Keratinocyte (primary cell): ENCODE results near the gene NDEL1. TPM values are rescaled to one million over a fixed set of nuclear protein-coding genes. Genes with fewer than 3 reads are reported as not detected.

ENCODE experiments used
- DNase-seq: peaks from one replicate; pipeline ENCODE4 v3.0.0-alpha.2; 2011; ENCODE audit warnings: low read depth, missing footprints, low spot score
- FAIRE-seq: peaks from 2 replicates; lab custom pipeline; 2011; peaks lifted over from hg19 to GRCh38; lab: Jason Lieb, UNC
- H2AFZ ChIP-seq: 2 replicates; pipeline ENCODE4 v1.6.0; 2012; ENCODE audit warnings: low read length, control low read depth, inconsistent platforms; ENCODE audit not compliant: control insufficient read depth
- H3K27ac ChIP-seq: 2 replicates; pipeline ENCODE4 v1.5.1; 2011; ENCODE audit warnings: low read length; ENCODE audit not compliant: control insufficient read depth, insufficient read depth
- H3K27me3 ChIP-seq: 3 replicates; pipeline ENCODE4 v1.6.0; 2011; ENCODE audit warnings: low read length; ENCODE audit not compliant: control insufficient read depth, insufficient read depth; ENCODE audit errors: extremely low read depth
- H3K36me3 ChIP-seq, 2 experiments: 2 replicates in 1 of 2; 3 replicates in 1 of 2; pipeline ENCODE4 v1.5.1; 2011; ENCODE audit warnings: low read length in 2 of 2, mild to moderate bottlenecking in 1 of 2; ENCODE audit not compliant: control insufficient read depth in 2 of 2, insufficient read depth in 2 of 2; ENCODE audit errors: extremely low read depth in 1 of 2
- H3K4me1 ChIP-seq: 3 replicates; pipeline ENCODE4 v1.5.1; 2011; ENCODE audit warnings: low read length; ENCODE audit not compliant: control insufficient read depth, insufficient read depth; ENCODE audit errors: extremely low read depth
- H3K4me2 ChIP-seq: 3 replicates; pipeline ENCODE4 v1.6.0; 2011; ENCODE audit warnings: low read depth, low read length; ENCODE audit not compliant: control insufficient read depth, insufficient read depth; ENCODE audit errors: extremely low read depth
- H3K4me3 ChIP-seq, 3 experiments: fragments of 200-600 bp in 1 of 3; sonication (generic) in 1 of 3; 2 replicates in 2 of 3; 3 replicates in 1 of 3; pipeline ENCODE4 v1.5.1; 2011 to 2016; ENCODE audit warnings: low read length in 3 of 3, mild to moderate bottlenecking in 3 of 3, control low read depth in 2 of 3, inconsistent platforms in 1 of 3, low read depth in 1 of 3, mixed read lengths in 1 of 3, mixed run types in 1 of 3, moderate library complexity in 1 of 3; ENCODE audit not compliant: control insufficient read depth in 2 of 3, insufficient read depth in 2 of 3; ENCODE audit errors: extremely low read depth in 1 of 3
- H3K79me2 ChIP-seq: 2 replicates; pipeline ENCODE4 v1.6.0; 2012; ENCODE audit warnings: low read length; ENCODE audit not compliant: control insufficient read depth, insufficient read depth
- H3K9ac ChIP-seq: 3 replicates; pipeline ENCODE4 v1.6.0; 2011; ENCODE audit warnings: low read length; ENCODE audit not compliant: control insufficient read depth, insufficient read depth; ENCODE audit errors: extremely low read depth
- H3K9me1 ChIP-seq: 3 replicates; pipeline ENCODE4 v1.6.0; 2011; ENCODE audit warnings: low read length; ENCODE audit not compliant: control insufficient read depth, insufficient read depth; ENCODE audit errors: extremely low read depth
- H3K9me3 ChIP-seq: 2 replicates; pipeline ENCODE4 v1.5.1; 2012; ENCODE audit warnings: low read depth, low read length; ENCODE audit not compliant: control insufficient read depth
- H4K20me1 ChIP-seq: 3 replicates; pipeline ENCODE4 v1.6.0; 2011; ENCODE audit warnings: low read length; ENCODE audit not compliant: control insufficient read depth, insufficient read depth; ENCODE audit errors: extremely low read depth
- EZH2 ChIP-seq: IDR thresholded peaks from one replicate; pipeline ENCODE4 v1.6.1; 2012; ENCODE audit warnings: inconsistent platforms, mild to moderate bottlenecking, low read length, moderate library complexity
- dilution Hi-C: fragments of 300-500 bp; cut with MboI; formaldehyde crosslinking; loops from one replicate; pipeline ENCODE4 v1.7.0; 2020; ENCODE audit warnings: low sequenced_read_pairs; ENCODE audit not compliant: extremely low pct_ligation_motif_present
- polyA plus RNA-seq, 5 experiments: library from polyadenylated mRNA; depleted of rRNA in 3 of 5; stranded (reverse) in 3 of 5; stranded (forward) in 1 of 5; unstranded in 1 of 5; fragments of >200 nt; gene quantifications; 1 replicate in 1 of 5; 2 replicates in 3 of 5; 3 replicates in 1 of 5; pipeline versions ENCODE4 v1.2.1 to v1.2.3, GENCODE V29; 2011 to 2012; ENCODE audit warnings: missing spikeins in 2 of 5, low read depth in 1 of 5, low replicate concordance in 1 of 5
- TF ChIP-seq, protein P1 (sequence below), 3 experiments: IDR thresholded peaks in 1 of 3; conservative IDR thresholded peaks in 1 of 3; optimal IDR thresholded peaks in 1 of 3; 2 replicates in 2 of 3; 3 replicates in 1 of 3; pipeline versions ENCODE3 to v1.5.1; 2011; ENCODE audit warnings: low read length in 3 of 3, mild to moderate bottlenecking in 3 of 3, moderate library complexity in 2 of 3, control low read depth in 1 of 3, inconsistent platforms in 1 of 3; ENCODE audit not compliant: insufficient read depth in 2 of 3; ENCODE audit errors: extremely low read depth in 1 of 3

Gene NDEL1
- polyA plus RNA-seq, 1 donor (not counting 4 experiments of a cell fraction or from before 2014, with no cell fraction given): 76.8 TPM

DNA sequence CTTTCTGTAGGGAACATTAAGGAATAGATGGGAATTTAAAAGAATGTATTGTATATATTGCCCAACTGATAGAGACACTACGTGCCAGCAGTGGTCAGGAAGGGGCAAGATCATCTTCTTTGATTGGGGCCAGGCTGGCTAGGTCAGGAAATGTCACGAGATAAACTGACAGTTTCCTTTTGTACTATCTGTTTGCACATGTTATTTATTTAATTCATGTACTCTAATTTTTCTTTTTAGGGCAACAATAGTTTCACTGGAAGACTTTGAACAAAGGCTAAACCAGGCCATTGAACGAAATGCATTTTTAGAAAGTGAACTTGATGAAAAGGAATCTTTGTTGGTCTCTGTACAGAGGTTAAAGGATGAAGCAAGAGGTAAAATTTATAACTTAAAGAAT lies 12.6 kb downstream of the NDEL1 start:
- H3K9me1 ChIP-seq: no peaks in the 10 kb centered on the region
- no peaks in the 10 kb centered on the region for H3K9me3 ChIP-seq
- peaks cover 3% of the 10 kb centered on the region for H4K20me1 ChIP-seq
- H3K36me3 ChIP-seq: peaks cover 28 to 53% of the 10 kb centered on the region in 2 experiments
- no peak overlapping the region for H3K4me2 ChIP-seq
- no peak overlapping the region for H3K4me3 ChIP-seq
- no peak for DNase-seq
- H3K27ac ChIP-seq: no peak overlapping the region
- no peaks in the 10 kb centered on the region for H3K27me3 ChIP-seq
- dilution Hi-C loops: no loop called here
- H3K4me1 ChIP-seq: peaks cover 3% of the 10 kb centered on the region
- H3K9ac ChIP-seq: no peak overlapping the region
- TF ChIP-seq, protein P1, sequence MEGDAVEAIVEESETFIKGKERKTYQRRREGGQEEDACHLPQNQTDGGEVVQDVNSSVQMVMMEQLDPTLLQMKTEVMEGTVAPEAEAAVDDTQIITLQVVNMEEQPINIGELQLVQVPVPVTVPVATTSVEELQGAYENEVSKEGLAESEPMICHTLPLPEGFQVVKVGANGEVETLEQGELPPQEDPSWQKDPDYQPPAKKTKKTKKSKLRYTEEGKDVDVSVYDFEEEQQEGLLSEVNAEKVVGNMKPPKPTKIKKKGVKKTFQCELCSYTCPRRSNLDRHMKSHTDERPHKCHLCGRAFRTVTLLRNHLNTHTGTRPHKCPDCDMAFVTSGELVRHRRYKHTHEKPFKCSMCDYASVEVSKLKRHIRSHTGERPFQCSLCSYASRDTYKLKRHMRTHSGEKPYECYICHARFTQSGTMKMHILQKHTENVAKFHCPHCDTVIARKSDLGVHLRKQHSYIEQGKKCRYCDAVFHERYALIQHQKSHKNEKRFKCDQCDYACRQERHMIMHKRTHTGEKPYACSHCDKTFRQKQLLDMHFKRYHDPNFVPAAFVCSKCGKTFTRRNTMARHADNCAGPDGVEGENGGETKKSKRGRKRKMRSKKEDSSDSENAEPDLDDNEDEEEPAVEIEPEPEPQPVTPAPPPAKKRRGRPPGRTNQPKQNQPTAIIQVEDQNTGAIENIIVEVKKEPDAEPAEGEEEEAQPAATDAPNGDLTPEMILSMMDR (optimal IDR thresholded peaks at IDR 0.05 in 1 of 3, IDR thresholded peaks at IDR 0.05 in 1 of 3, conservative IDR thresholded peaks at IDR 0.05 in 1 of 3; ENCODE audit: extremely low read depth in 1 of 3, insufficient read depth in 2 of 3, low read length in 3 of 3): no peak
- no peak for TF ChIP-seq EZH2
- H3K79me2 ChIP-seq: peaks cover 31% of the 10 kb centered on the region
- no peak overlapping the region for H2AFZ ChIP-seq
- no peak for FAIRE-seq

DNA sequence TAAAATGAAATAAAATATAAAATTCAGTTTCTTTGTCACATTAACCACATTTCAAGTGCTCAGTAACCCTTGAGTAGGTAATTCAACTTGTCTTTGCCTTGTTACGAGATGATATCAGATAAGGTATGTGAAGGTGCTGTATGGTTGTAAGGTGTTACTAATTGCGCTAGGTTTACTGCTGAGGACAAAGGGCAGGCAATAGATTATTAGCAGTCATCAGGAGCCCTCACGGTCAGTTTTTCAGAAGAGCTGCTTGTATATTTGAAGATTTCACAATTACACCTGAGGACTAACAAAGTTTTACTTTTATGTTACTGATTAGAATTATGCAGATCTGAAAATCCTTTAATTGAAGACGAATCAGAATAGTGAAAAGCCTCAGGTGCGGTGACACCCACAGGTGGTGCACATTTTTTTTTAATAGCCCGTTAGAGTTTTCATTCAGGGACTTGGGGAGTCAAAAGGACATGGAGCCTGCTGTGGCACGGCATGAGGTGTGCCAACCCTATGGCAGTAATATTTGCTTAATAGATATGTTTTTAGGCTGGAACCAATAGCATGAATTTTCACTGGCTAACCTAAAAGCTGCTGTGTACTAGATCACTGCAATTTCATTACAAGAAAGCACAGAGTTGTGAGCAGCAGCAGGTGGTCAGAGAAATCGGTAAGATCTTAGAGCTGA lies 16.4 kb downstream of the NDEL1 start:
- no peak overlapping the region for H3K4me3 ChIP-seq
- peaks cover 2% of the 10 kb centered on the region for H4K20me1 ChIP-seq
- DNase-seq (no peak), FAIRE-seq (no peak)
- H3K4me1 ChIP-seq: peaks cover 3% of the 10 kb centered on the region
- no peak overlapping the region for H3K27ac ChIP-seq
- peaks cover 28 to 42% of the 10 kb centered on the region in 2 experiments for H3K36me3 ChIP-seq
- H3K79me2 ChIP-seq: peaks cover 11% of the 10 kb centered on the region
- no peaks in the 10 kb centered on the region for H3K9me3 ChIP-seq
- no peak for TF ChIP-seq EZH2
- TF ChIP-seq, protein P1 (optimal IDR thresholded peaks at IDR 0.05 in 1 of 3, IDR thresholded peaks at IDR 0.05 in 1 of 3, conservative IDR thresholded peaks at IDR 0.05 in 1 of 3; ENCODE audit: extremely low read depth in 1 of 3, insufficient read depth in 2 of 3, low read length in 3 of 3): no peak
- no peak overlapping the region for H3K4me2 ChIP-seq
- dilution Hi-C loops: no loop called here
- no peak overlapping the region for H2AFZ ChIP-seq
- H3K27me3 ChIP-seq: no peaks in the 10 kb centered on the region
- no peak overlapping the region for H3K9ac ChIP-seq
- H3K9me1 ChIP-seq: no peaks in the 10 kb centered on the region
